ENCODE results near the gene RNFT2. TPM values are rescaled to one million over a fixed set of nuclear protein-coding genes. Genes with fewer than 3 reads are reported as not detected.

Gene RNFT2
- total RNA-seq, 1 experiment from 2014 or later, result 27.7 TPM

- TF ChIP-seq E2F5 (CRISPR knock-in tag; IDR thresholded peaks at IDR 0.05) (0 out of 2 replicates have a peak, but pooled peaks have one; percentile 70), ZNF281 (CRISPR knock-in tag; IDR thresholded peaks at IDR 0.05) (no peak), NFATC4 (CRISPR knock-in tag; IDR thresholded peaks at IDR 0.05) (no peak), USF2 (CRISPR knock-in tag; IDR thresholded peaks at IDR 0.05) (0 out of 2 replicates have a peak, but pooled peaks have one; percentile 39), FOXP1 (CRISPR knock-in tag; IDR thresholded peaks at IDR 0.05; ENCODE audit: borderline replicate concordance) (peak; percentile 61; the same call in 1 of the 2 replicates), FOXP4 (CRISPR knock-in tag; IDR thresholded peaks at IDR 0.05) (no peak), E2F4 (CRISPR knock-in tag; IDR thresholded peaks at IDR 0.05; ENCODE audit: borderline replicate concordance, low read depth) (peak; percentile 55; the same call in 1 of the 2 replicates)
Observed at GRCh38 chr12:116818948-116819832, 81.1 kb downstream of the RNFT2 start (continued).

GRCh38 chr12:116820064-116820656 lies 82.0 kb downstream of the RNFT2 start:
- no peak for ATAC-seq
- Mint-ChIP-seq H3K4me1 (peaks cover 18% of the 10 kb centered on the region), H3K27me3 (ENCODE audit: low read depth) (no peaks in the 10 kb centered on the region), H3K36me3 (peaks cover 3% of the 10 kb centered on the region; the same call in 1 of the 2 replicates), H3K9me3 (no peaks in the 10 kb centered on the region), H3K4me3 (peak overlapping the region; percentile 96), H3K27ac (peak overlapping the region; percentile 58; the same call in 1 of the 2 replicates)
- TF ChIP-seq SP1 (CRISPR knock-in tag; conservative IDR thresholded peaks at IDR 0.05) (no peak), ZNF138 (CRISPR knock-in tag; conservative IDR thresholded peaks at IDR 0.05) (no peak), NR3C1 (CRISPR knock-in tag; conservative IDR thresholded peaks at IDR 0.05; ENCODE audit: low read depth) (no peak), KAT7 (CRISPR knock-in tag; IDR thresholded peaks at IDR 0.05; ENCODE audit: borderline replicate concordance) (no peak), ATF3 (CRISPR knock-in tag; conservative IDR thresholded peaks at IDR 0.05) (no peak), MYBL2 (CRISPR knock-in tag; IDR thresholded peaks at IDR 0.05) (no peak), ZNF232 (CRISPR knock-in tag; IDR thresholded peaks at IDR 0.05) (no peak), SMAD3 (CRISPR knock-in tag; IDR thresholded peaks at IDR 0.05; ENCODE audit: borderline replicate concordance) (no peak)
- no peak for DNase-seq (ENCODE audit: low spot score)
- POLR2A ChIA-PET, result no interaction called here
- CTCF ChIA-PET, result interaction anchor here (2.0 kb wide), 1 partner anchor 43 kb away, joined by 7 read pairs; no protein-coding TSS in a partner anchor
